Measurements from ENCODE around the gene RPL11. TPM values are rescaled to one million over a fixed set of nuclear protein-coding genes. Genes with fewer than 3 reads are reported as not detected.

Gene RPL11
- total RNA-seq, 1 donor from 2014 or later, result 657 TPM

GRCh38 chr1:23693599-23693998, 2.0 kb downstream of the RPL11 start:
- no peak for TF ChIP-seq CTCF (IDR thresholded peaks at IDR 0.05; ENCODE audit: partially characterized antibody, unreplicated experiment)
- Mint-ChIP-seq H3K9me3 (ENCODE audit: unreplicated experiment) (peaks cover 2% of the 10 kb centered on the region), H3K36me3 (ENCODE audit: unreplicated experiment) (no peaks in the 10 kb centered on the region), H3K27me3 (ENCODE audit: unreplicated experiment) (peaks cover 6% of the 10 kb centered on the region), H3K4me1 (ENCODE audit: low read depth, unreplicated experiment) (peaks cover 23% of the 10 kb centered on the region), H3K27ac (ENCODE audit: unreplicated experiment) (no peak overlapping the region), H3K4me3 (ENCODE audit: unreplicated experiment) (peak overlapping the region; percentile 98)
- no peak for DNase-seq

- H3K27me3 Mint-ChIP-seq (ENCODE audit: unreplicated experiment), result peaks cover 6% of the 10 kb centered on the region
- peaks cover 2% of the 10 kb centered on the region for H3K9me3 Mint-ChIP-seq (ENCODE audit: unreplicated experiment)
- peak overlapping the region; percentile 15 for H3K4me3 Mint-ChIP-seq (ENCODE audit: unreplicated experiment)
- no peak for TF ChIP-seq CTCF (IDR thresholded peaks at IDR 0.05; ENCODE audit: partially characterized antibody, unreplicated experiment)
- no peaks in the 10 kb centered on the region for H3K36me3 Mint-ChIP-seq (ENCODE audit: unreplicated experiment)
- H3K27ac Mint-ChIP-seq (ENCODE audit: unreplicated experiment), result peak overlapping the region; percentile 39
- peaks cover 23% of the 10 kb centered on the region for H3K4me1 Mint-ChIP-seq (ENCODE audit: low read depth, unreplicated experiment)
- DNase-seq, result no peak
These were observed 2.8 kb downstream of the RPL11 start for GRCh38 chr1:23694371-23694770.

GRCh38 chr1:23695667-23696066, 4.1 kb downstream of the RPL11 start:
- H3K9me3 Mint-ChIP-seq (ENCODE audit: unreplicated experiment), result peaks cover 2% of the 10 kb centered on the region
- H3K4me1 Mint-ChIP-seq (ENCODE audit: low read depth, unreplicated experiment), result peaks cover 23% of the 10 kb centered on the region
- no peak overlapping the region for H3K4me3 Mint-ChIP-seq (ENCODE audit: unreplicated experiment)
- peak overlapping the region; percentile 6 for H3K27ac Mint-ChIP-seq (ENCODE audit: unreplicated experiment)
- no peak for DNase-seq
- H3K27me3 Mint-ChIP-seq (ENCODE audit: unreplicated experiment), result peaks cover 6% of the 10 kb centered on the region
- H3K36me3 Mint-ChIP-seq (ENCODE audit: unreplicated experiment), result no peaks in the 10 kb centered on the region
- no peak for TF ChIP-seq CTCF (IDR thresholded peaks at IDR 0.05; ENCODE audit: partially characterized antibody, unreplicated experiment)

- no peak for TF ChIP-seq CTCF (IDR thresholded peaks at IDR 0.05; ENCODE audit: partially characterized antibody, unreplicated experiment)
- peaks cover 23% of the 10 kb centered on the region for H3K4me1 Mint-ChIP-seq (ENCODE audit: low read depth, unreplicated experiment)
These were observed 4.9 kb downstream of the RPL11 start for GRCh38 chr1:23696335-23696989.

GRCh38 chr1:23698466-23698865, 6.9 kb downstream of the RPL11 start:
- DNase-seq, result no peak

More at GRCh38 chr1:23696335-23696989, 4.9 kb downstream of the RPL11 start:
- H3K27me3 Mint-ChIP-seq (ENCODE audit: unreplicated experiment), result peaks cover 6% of the 10 kb centered on the region
- peaks cover 2% of the 10 kb centered on the region for H3K9me3 Mint-ChIP-seq (ENCODE audit: unreplicated experiment)
- H3K4me3 Mint-ChIP-seq (ENCODE audit: unreplicated experiment), result no peak overlapping the region
- no peak for DNase-seq
- no peak overlapping the region for H3K27ac Mint-ChIP-seq (ENCODE audit: unreplicated experiment)
- no peaks in the 10 kb centered on the region for H3K36me3 Mint-ChIP-seq (ENCODE audit: unreplicated experiment)

More at GRCh38 chr1:23698466-23698865, 6.9 kb downstream of the RPL11 start:
- Mint-ChIP-seq H3K27me3 (ENCODE audit: unreplicated experiment) (peaks cover 1% of the 10 kb centered on the region), H3K27ac (ENCODE audit: unreplicated experiment) (no peak overlapping the region), H3K4me1 (ENCODE audit: low read depth, unreplicated experiment) (peaks cover 14% of the 10 kb centered on the region), H3K4me3 (ENCODE audit: unreplicated experiment) (no peak overlapping the region), H3K36me3 (ENCODE audit: unreplicated experiment) (no peaks in the 10 kb centered on the region), H3K9me3 (ENCODE audit: unreplicated experiment) (no peaks in the 10 kb centered on the region)
- TF ChIP-seq CTCF (IDR thresholded peaks at IDR 0.05; ENCODE audit: partially characterized antibody, unreplicated experiment), result no peak
